ENCODE data around the gene KAZN. TPM values are rescaled to one million over a fixed set of nuclear protein-coding genes. Genes with fewer than 3 reads are reported as not detected.

The KAZN gene
- polyA plus RNA-seq, 4 donors = 34.1 to 43.2 (median 35.9) TPM

DNA sequence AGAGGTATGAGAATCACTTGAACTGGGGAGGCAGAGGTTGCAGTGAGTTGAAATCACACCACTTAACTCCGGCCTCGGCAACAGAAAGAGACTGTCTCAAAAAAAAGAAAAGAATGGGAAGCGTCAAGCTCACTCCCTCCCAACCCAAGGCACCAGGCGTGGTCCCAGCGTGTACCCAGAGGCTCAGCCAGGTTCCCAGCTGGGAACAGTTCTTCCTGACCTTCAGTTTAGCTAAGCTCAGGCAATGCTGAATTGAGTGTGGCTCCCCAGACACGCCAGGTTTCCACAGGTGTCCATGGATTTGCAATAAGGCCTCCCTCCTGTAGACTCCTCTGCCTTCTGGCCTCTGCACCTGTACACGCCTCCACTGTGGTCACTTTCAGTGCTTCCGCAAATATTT, 414.3 kb downstream of the KAZN start:
- DNase-seq (ENCODE audit: low read depth in 4 of 4, low spot score in 3 of 4) = no peak

DNA sequence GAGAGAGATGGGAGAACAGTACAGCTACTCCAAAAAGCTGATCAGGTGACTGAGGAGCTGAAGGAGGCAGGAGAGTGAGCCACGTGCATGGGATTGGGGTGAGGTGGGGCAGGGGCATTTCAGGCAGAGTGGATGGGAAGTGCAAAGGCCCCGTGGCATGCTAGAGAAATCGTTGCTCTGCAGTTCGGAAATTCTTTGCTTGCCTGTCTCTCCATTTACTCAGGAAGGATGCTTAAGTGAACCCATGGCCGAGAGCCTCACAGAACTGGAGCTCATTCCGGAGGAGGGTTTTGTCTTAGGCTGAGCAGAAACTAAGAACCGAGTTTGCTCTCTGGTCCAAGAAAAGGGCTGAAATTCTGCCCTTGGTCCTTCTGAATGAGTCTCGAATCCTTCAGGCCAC, 415.3 kb downstream of the KAZN start:
- no peak for DNase-seq (ENCODE audit: low read depth in 4 of 4, low spot score in 3 of 4)

DNA sequence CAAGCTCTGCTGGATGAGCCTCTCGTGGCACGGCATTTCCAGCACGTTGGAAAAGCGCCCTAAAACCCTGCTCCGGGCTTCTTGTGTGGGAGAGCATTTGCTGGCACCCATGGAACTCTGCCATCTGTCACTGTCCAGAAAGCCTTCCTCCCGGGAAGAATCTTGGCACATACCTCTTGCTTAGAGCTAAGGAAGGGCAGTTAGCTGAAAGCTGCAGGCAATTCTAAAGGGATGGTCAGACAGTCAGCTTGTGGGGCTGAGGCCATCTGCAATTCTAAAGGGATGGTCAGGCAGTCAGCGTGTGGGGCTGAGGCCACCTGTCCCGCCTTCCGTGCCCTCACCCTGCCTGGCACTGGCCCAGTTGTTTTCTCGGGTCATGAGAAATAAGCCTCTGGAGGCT, 416.0 kb downstream of the KAZN start:
- no peak for DNase-seq (ENCODE audit: low read depth in 4 of 4, low spot score in 3 of 4)

DNA sequence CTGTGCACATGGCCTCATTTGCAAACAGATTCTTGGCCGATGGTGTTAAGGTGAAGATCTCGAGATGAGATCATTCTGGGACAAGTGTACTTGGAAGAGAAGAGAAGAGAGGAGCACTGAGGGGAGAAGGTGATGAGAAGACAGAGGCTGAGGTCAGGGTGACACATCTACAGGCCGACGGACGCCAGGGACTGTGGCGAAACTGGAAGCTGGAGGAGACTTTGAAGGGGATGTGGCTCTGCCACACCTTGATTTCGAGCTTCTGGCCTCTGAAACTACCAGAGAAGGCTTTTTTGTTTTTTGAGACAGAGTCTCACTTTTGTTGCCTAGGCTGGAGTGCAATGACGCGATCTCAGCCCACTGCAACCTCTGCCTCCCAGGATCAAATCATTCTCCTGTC, 417.5 kb downstream of the KAZN start:
- DNase-seq (ENCODE audit: low read depth in 4 of 4, low spot score in 3 of 4) = no peak

DNA sequence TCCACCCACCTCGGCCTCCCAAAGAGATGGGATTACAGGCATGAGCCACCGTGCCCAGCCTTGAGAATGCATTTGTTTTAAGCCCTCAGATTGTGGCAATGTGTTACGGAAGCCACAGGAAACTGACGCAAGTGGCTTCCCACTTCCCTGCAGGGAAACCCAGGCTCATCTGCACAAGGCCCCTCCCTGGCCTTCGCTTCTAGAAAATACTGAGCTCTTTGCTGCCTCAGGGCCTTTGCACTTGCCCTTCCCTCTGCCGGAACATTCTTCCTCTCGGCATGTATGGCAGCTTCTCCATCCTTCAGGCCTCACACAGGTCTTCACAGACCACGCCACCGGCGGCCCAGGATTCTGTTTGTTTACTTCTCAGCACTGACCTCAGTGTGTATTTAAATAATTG, 418.0 kb downstream of the KAZN start:
- DNase-seq (ENCODE audit: low read depth in 4 of 4, low spot score in 3 of 4) = no peak

DNA sequence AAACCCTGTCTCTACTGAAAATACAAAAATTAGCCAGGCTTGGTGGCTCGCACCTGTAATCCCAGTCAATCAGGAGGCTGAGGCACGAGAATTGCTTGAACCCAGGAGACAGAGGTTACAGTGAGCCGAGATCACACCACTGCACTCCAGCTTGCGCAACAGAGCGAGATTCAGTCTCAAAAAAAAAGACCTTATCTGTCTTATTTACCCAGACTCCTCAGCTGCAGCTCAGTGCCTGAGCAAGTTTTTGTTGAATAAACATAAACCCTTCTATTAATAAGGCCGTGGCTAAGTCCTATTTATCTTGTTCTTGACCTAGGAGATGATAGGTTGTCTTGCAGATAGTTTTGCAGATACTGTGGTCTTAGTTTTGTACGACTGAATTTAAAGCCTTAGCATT, 418.6 kb downstream of the KAZN start:
- DNase-seq (ENCODE audit: low read depth in 4 of 4, low spot score in 3 of 4) = no peak

DNA sequence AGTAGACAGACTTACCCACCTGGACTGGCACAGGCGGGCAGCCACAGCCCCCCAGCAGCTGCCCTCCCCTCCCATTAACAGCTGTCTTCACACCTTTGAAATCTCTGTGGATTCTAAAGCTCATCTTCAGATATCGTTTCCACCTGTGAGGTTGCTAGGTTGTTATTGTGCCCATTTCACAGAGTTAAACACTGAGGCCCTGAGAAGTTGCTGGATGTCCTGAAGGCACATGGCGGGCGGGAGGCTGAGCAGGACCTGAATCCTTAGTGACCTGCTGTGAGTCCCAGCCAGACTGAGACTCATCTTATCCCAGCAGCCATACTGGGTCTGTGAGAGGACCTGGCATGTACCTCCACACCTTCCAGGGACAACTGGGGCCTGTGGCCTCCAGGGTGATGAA, 420.3 kb downstream of the KAZN start:
- DNase-seq (ENCODE audit: low read depth in 4 of 4, low spot score in 3 of 4) = no peak

DNA sequence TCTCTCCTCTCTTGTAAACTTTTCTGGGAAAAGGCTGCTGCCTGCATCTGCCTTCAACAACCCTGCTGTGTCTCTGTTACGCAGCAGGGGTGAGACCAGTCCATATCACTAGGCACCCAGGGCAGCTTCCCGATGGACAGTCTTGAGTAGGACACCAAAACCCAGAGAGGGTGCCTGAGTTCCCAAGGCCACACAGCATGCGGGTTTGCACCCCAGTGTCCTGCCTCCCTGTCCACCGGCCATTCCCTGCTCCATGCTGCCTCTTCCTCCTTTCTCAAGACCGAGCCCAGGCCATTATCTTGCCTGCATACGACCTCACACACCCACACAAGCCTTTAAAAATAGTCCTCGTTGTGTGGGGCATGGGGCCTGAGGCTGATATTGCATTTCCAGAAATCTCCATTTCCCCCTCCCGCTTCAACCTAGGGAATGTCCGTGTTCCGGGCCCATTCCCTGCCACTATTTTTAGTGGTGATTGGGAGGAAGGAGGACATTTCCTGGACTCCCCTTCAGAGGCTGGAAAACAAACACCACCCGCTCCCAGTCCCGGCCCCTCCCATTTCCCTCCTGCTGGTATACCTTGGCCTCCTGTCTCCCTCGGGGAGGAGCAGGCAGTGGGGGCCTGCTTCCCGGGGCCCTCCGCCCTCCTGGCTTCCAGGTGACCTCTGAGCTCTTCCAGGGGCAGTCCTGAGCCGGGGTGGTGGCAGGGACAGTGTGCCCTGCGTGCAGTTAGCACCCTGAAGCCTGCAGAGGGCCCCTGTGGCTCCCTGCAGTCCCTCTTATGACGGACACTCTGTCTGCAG, 422.7 kb downstream of the KAZN start:
- no peak for DNase-seq (ENCODE audit: low read depth in 4 of 4, low spot score in 3 of 4)

DNA sequence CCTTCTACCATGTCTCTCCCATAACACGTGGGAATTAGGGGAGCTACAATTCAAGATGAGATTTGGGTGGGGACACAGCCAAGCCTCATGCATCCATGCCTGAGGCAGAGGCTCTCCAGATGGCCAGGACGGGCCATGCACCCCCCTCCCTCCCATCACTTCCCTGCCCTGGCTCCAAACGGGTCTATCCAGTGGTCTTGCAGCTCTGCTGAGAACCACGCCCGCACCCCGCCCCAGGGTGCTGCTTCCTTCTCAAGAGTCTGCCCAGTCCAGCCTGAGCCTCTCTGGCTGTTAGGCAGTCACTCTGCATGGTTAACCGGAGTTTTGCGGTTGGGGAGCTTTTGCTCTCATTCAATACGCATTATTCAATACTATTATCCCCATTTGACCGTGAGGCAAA, 423.6 kb downstream of the KAZN start:
- no peak for DNase-seq (ENCODE audit: low read depth in 4 of 4, low spot score in 3 of 4)

DNA sequence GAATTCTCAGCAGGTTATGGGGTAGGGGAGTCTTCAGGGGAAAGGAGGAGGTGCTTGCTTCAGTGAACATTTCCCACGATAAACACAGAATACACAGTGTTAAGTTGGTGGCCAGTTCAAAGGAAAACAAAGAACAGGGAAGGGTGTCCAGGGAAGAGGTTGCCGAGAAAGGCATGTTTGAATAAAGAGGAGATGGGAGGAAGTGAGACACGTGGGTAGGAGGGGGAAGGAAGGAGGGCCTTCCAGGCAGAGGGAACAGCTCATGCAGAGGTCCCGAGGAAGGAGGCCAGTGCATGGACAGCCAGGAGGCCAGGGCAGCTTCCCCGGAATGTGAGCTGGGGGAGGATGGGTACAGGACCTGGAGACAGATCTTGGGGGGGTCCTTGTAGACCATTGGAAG, 424.7 kb downstream of the KAZN start:
- DNase-seq (ENCODE audit: low read depth in 4 of 4, low spot score in 3 of 4) = no peak

DNA sequence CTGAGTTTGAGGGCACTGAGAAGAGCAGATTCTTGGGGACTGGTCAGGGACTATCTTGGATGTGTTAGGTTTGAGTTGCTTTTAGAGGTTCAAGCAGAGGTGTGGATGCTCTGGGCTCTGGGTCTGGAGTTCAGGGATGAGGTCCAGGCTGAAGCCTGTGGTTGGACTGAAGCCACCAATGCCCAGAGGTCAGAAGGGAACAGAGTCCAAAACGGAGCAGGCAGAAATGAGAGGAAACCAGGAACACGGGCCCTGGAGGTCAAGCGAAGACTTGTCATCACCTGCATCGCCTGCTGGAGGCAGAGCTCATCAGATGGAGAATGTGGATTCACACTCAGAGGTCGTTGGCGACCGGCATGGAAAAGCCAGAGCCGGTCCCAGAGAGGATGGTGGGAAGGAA, 425.5 kb downstream of the KAZN start:
- DNase-seq (ENCODE audit: low read depth in 4 of 4, low spot score in 3 of 4) = no peak

DNA sequence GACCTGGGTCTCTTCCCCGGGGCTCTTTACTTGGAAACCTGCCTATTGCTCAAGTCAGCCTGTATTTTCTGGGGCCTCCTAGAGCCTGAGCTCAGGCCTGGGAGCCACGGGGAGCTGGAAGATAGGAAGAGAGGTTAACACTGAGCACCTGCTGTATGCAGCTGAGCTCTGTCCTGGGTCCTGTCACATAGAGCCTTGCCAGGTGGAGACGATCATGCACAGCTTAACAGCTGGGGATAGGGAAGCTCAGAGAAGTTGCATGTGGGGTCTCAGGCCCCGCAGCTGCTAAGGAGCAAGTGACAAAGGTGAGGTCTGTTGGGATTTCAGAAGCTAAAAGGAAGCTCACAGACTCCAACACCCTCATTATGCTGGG, 427.6 kb downstream of the KAZN start:
- no peak for DNase-seq (ENCODE audit: low read depth in 4 of 4, low spot score in 3 of 4)

DNA sequence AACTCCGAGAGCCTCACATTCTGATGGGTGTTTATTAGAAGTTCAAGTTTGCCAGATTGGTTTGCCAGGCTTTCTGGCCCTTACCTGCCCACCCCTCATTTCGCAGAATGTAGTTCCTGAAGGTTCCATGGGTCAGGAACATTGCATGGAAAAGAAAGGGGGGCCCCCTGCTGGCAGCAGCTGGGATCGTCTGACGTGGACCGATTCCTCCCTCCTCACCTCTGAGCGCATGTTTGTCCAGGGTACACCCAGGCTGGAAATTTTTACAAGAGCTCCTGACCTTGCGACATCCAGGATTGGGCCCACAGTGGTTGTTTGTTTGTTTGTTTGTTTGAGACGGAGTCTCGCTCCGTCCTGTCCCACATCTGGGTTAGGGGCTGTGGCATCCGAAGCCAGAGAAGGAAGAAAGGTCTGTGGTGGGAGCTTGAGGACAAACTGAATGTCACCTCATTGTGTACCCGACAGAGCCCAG, 429.1 kb downstream of the KAZN start:
- DNase-seq (ENCODE audit: low read depth in 4 of 4, low spot score in 3 of 4) = peak; percentile 60 to 65 (median 62)

DNA sequence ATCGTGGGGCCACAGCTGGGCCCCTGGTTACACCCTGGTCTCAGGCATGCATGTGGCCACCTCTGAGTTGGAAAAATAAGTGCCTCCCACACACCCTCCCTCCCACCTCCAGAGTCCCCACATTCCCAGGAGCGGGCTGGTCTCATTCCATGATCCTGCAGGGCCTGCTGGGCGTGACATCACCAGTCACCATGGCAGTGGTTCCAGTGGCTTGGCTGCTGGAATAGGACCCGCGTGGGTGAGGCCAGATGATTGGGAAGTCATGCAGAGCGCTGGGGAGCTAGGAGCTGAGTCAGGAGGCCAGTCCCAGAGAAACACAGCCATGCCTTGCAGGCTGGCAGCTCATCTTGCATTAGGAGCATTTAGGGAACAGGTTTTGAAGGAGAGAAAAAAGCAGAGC, 429.6 kb downstream of the KAZN start:
- peak; percentile 68 to 88 (median 78) for DNase-seq (ENCODE audit: low read depth in 4 of 4, low spot score in 3 of 4)

DNA sequence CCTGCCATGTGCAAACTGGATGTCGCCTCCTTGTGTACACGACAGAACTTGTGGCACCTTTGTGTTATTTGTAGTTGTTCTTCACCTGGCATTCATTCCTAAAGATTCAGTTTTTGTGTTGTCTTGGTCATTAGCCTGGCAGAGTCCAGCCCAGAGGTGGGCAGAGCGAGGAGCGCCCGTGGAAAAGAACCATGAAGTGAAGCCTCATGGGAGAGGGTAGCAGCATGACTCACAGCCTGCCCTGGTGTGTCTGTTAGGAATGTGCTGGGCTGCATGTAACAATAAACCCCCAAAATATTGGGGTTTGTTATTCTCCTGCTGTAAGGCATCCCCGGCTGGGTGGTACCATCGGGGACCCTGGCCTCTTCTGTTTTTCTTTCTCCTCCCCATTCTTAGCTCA, 430.1 kb downstream of the KAZN start:
- DNase-seq (ENCODE audit: low read depth in 4 of 4, low spot score in 3 of 4) = no peak

DNA sequence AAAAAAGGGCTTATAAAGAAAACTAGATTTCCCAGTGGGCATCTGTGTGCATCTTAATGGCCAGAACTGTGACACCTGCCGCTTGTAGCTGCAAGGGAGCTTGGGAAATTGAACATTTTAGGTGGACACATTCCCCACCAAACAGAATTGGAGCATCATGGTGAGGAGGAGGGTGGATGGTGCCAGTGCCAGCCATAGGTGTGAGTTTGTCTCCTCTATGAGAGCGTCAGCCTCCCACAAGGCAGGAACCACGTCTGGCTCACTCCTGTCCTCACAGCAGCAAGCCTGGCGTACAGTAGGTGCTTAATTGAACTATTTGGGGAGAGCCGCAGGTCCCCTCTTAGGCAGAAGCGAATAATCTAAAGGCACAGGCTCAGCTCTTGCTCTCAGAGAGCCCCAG, 430.6 kb downstream of the KAZN start:
- DNase-seq (ENCODE audit: low read depth in 4 of 4, low spot score in 3 of 4) = no peak

DNA sequence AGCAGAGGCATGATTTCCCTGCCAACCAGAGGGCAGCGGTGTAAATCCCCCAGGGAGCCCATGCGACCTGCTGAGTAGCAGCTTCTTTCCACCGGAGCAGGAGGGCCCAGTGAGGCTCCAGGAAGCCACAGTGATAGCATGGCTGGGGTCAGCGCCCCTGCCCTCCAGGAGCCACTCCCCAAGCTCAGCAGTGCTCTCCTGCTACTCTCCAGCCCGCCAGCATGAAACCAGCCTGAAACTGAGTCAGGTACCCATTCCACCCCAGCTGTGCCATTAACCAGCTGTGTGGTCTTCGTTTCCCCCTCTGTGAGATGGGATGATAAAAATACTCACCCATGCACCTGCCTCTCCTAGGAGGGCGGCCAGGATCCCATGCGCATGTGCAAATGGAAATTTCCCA, 431.3 kb downstream of the KAZN start:
- DNase-seq (ENCODE audit: low read depth in 4 of 4, low spot score in 3 of 4) = no peak

DNA sequence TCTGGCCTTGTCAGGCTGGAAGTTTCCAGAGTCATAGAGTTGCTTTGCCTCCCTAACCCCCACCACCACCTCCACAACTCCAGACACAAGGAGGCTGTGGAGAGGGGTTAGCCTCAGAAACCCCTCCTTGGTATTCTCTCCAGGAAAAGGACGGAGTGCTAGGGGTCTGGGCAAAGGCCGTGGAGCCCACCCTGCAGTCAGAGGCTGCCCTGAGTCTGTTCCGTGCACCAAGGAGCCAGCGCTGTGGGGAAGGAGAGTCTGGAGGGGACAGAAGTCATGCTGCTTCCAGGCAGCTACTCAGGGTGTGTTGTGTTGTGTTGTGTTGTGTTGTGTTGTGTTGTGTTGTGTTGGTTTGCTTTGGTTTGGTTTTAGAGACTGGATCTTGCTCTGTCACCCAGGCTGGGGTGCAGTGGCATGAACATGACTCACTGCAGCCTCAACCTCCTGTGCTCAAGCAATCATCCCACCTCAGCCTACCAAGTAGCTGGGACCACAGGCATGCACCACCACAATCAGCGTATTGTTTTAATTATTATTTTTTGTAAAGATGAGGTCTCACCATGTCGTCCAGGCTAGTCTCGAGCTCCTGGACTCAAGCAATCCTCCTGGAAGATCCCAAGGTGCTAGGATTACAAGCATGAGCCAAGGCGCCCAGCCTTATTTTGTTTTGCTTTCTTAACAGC, 432.9 kb downstream of the KAZN start:
- DNase-seq (ENCODE audit: low read depth in 4 of 4, low spot score in 3 of 4) = no peak

DNA sequence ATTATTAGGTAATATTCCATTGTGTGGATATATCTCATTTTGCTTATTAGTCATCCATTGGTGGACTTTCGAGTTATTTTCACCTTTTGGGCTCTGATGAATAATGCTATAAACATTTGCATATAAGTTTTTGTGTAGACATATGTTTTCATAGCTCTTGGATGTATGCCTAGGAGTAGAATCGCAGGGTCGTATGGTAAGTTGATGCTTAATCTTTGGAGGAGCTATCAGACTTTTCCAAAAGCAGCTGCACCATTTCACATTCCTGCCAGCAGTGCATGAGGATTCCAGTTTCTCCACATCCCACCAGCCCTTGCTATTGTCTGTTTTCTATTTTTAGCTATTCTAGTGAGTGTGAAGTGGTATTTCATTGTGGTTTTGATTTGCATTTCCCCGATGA, 434.8 kb downstream of the KAZN start:
- no peak for DNase-seq (ENCODE audit: low read depth in 4 of 4, low spot score in 3 of 4)

DNA sequence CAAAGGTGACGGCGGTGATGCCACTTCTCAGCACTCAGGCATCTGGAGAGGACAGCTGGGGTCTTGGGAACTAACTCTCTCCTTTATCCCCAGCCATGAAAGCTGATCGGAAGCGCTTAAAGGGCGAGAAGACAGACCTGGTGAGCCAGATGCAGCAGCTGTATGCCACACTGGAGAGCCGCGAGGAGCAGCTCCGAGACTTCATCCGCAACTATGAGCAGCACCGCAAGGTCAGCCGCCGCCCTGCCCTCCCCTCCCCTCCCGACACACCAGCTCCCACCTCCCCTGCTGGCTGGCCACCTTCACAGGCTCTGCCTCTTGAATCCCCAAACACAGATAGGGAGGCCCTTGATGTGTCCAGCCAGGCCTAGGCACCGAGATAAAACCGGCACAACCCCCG, 436.2 kb downstream of the KAZN start:
- DNase-seq (ENCODE audit: low read depth in 4 of 4, low spot score in 3 of 4) = no peak

DNA sequence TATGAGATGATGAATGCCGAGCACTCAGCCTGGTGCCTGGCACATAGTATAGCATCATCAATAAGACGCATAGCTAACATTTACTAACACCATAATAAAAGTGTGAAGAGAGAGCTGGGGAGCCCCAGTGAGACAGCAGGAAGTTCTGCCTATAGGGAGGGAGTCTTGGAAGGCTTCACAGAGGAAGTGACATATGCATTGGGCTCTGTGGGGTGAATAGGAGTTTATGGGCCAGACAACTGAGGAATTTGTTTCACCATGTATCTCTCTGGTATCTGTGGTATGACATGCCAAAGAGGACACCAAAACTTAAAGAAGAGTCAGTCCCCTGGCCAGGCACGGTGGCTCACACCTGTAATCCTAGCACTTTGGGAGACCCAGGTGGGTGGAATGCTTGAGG, 436.8 kb downstream of the KAZN start:
- no peak for DNase-seq (ENCODE audit: low read depth in 4 of 4, low spot score in 3 of 4)

DNA sequence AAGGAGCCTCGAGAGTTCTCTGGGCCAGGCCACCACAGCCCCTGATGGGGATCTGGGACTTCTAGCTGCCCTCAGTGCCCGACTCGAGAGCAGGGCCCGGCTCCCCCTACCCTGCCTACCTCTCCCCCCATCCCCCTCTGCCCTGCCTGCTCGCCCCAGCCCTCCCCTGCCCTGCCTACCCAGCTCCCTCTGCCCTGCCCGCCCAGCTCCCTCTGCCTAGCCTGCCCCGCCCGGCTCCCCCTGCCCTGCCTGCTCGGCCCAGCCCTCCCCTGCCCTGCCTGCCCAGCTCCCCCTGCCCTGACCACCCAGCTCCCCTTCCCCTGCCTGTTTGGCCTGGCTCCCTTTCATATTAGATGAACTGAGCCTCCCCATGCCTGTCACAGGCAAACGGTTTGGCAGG, 437.6 kb downstream of the KAZN start:
- DNase-seq (ENCODE audit: low read depth in 4 of 4, low spot score in 3 of 4) = no peak

Measured in right renal pelvis (tissue), 4 donors.